ENCODE data around the gene CPTP.

Gene CPTP

DNA sequence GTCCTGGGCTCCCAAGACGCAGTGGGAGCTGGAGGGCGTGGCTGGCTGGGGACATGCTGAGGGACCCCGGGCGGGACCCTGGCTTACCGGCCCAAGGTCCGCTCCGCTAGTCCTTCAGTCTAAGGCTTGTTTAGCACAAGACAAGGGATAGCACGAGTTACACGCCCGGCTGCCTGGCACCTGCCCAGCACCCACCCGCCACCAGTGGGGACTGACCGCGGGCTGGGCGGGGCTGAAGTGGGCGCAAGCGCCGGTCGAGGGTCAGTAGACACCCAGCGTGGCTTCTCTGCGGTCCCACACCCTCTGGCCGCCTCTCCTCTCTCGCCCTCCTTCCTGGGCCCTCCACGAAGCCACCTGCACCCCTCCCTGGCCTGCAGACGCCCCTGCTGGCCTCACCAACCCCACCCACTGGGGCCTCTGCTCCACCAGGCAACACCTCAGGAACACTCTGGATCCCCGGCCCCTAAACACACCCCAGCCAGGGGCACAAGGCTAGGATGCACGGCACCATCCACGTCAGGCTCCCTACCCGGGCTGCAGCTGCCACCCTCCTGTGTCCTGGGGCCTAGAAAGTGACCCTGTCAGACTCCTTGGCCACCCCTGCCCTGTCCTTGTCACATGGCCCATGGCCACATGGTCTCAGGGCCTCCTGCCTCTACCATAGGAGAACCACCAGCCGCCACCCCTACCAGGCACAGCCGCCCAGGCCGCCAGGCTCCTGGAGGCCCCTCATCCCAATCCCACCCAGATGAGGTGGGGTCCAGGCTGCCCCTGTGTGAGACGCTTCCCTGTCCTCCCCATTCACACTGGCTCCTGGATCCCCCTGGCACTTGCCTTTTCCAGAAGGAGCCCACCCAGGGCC is 12.6 kb downstream of the CPTP start:
- no peak for DNase-seq

DNA sequence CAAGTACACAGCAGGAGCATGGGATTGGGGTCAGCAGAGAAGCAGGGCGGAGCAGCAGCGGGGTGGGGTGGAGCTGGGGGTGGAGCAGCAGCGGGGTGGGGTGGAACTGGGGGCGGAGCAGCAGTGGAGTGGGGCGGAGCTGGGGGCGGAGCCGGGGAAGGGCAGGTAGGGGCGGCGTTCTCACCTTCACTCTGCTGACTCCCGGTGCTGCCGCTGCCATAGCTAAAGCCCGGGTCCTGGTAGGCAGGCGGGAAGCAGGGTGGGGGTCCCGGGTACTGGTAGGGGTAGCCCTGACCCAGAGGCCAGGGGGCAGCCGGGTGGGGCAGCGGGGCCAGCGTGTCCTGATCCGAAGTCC is 13.2 kb downstream of the CPTP start:
- no peak for DNase-seq

DNA sequence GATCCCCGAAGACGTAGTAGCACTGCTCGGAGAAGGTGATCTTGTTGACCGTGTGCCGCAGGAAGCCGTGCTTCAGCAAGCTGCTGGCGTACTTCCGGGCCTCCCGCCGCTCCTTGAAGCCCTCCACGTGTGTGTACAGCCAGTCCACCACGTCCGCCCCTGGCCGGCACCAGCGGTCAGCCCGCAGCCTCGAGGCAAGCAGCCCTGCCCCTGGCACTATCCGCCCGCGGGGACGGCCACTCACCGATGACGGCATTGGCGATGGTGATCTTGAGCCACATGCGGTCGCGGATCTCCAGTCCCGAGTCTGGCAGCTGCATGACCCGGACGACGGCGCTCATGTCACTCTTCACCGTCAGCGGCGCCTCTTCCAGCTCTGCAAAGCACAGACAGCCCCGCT is 13.7 kb downstream of the CPTP start:
- DNase-seq: no peak

DNA sequence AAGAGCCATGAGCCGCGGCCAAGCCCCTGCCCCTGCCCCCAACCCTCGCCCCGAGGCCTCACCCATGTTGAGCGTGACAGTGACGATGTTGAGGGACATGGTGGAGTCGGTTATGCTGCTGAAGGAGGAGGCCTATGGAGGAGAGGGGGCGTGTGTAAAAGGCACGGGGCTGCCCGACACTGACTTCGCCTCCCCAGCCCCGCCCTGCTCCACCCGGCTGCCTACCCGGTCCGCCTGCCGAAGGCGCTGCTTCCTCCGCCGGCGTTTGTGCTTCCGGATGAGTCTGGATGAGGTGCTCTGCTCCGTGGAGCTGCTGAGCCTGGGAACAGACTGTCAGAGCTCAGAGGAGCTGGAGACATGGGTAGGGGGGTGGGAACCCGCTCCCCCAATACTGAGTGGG is 15.6 kb downstream of the CPTP start:
- no peak for DNase-seq

DNA sequence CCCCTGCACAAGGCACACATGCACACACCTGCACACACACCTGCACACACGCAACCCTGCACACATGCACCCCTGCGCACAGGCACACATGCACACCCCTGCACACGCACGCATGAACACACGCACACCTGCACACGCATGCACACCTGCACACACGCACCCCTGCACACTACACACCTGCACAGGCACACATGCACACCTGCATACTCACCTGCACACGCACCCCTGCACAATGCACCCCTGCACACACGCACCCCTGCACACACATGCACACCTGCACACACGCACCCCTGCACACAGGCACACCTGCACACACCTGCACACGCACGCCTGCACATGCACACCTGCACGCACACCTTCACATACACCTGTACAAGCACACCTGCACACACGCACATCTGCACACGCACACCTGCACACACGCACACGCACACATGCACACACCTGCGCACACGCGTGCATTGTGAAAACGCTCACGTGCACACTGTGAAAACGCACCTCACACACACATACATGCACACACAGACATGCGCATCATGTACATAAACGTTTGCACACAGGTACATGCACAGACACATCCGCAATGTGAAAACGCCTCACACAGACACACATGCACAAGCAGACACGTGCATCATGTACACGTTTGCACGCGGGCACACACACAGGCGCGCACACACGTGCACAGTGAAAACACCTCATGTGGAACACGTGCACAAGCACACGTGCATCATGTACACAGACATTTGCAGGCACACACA is 16.4 kb downstream of the CPTP start:
- no peak for DNase-seq

DNA sequence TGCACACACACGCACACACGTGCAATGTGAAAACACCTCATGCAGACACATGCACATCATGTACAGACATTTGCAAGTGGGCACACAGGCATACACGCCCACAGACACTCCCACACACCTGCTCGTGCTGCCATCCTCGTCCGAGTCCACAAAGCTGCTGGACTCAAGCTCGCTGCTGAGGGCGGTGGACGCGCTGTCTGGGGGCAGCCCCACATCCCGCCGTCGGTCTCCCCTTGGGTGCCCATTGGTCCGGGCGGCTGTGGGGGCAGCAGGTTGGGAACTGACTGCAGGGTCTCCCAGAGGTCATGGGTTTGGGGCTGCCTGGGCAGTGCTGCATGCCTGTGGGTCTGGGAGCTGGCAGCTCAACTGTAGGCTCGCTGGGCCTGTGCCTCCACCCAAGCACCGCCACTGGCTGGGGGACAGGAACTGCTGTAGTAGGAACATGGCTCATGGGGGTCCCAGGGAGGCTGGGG is 17.0 kb downstream of the CPTP start:
- no peak for DNase-seq

DNA sequence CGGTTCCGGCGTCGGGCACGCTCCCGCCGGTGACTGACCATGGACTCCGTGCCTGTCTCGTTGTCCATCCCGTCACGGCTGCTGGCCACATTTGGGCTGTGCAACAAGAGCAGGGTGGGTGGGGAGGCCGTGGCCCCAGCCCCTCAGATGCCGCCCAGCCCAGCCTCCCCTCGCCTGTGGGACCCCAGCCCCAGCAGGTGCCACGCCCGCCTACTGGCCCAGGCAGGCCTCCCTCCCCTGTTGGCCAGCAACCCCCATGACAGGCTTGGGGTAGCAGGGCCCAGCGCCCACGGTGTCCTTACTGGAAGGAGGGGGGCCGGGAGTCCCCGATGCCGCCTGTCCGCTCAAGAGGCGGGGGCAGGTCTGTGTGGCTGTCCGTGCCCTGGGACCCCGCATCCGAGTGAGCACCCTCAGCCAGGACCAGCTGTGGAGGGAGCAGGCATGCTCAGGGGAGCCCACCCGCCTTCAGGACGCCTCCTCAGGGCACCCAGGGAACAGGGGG is 17.5 kb downstream of the CPTP start:
- no peak for DNase-seq

DNA sequence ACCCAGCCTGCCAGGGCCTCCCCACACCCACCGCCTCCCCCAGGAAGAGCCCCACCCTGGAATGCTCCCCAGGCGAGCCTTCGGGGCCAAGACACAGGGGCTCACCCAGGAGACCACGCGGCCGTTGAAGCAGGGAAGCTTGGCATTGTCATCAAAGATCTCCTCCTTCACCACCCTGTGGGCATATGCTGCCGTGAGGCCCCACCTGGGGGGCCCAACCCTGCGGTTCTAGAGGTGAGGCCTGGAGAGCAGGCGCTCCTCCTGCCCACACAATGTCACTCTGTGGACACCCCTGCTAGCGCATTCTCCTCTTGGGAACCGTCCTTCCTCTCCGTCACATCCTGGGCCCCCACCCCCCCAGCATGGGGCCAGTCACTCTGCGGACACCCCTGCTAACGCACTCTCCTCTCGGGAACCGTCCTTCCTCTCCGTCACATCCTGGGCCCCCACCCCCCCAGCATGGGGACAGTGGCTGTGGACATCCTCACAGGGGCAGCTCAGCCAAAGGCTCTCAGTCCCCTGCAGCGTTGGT is 18.0 kb downstream of the CPTP start:
- DNase-seq: no peak

DNA sequence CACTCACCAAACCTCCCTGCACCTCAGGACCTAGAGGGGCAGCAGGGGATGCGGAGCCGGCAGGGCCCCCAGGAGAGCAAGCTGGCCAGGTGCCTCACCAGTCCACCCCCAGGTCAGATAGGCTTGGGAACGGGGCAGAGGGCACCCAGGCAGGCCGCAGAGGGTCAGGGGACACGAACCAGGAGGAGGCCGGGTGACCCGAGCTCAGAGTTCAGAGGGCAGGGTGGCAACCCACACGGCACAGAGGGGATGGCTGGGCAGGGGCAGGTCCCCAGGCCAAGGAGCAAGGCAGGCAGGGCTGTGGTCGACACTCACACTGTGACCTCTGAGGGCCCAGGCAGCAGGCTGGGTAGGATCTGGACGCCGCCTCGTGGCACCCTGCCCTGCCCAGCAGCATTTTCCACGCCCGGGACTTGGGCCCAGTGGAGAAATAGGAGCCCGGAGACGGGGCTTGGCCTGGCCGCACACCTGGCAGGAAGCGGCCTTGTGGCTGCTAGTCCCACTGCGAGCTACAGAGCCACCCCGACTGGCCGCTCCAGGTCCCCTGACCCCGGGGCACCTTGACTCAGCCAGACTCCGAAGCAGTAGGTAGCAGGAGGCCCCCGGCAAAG is 19.3 kb downstream of the CPTP start:
- DNase-seq: no peak

DNA sequence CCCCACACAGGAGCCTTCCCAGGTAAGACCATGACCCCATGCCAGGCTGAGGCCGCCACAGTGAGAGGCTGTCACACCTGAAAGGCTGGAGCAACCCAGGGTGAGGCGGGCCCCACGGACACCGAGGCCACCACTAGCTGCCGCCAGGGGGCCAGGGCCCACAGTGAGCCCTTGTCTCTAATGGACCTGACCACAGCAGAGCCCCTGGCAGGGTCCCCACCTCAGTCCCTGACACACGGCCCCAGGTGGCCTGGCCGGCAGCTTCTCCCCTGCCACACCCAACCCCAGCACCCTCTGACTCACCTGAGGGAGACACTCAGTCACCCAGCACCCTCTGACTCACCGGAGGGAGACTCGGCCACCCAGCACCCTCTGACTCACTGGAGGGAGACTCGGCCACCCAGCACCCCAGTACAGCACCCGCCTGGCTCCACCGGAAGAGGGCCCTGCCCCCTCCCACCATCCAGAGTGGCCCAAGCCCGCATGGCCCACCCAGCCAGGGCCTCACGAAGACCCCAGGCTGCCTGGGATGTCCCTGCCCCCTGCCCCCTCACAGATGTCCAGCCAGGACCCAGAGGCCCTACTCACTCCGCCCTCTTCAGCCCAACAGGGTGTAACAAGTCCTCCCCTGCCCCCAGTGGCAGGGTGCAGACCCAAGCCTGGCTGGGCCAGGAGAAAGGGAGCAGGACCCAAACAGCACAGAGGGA is 20.2 kb downstream of the CPTP start:
- no peak for DNase-seq

DNA sequence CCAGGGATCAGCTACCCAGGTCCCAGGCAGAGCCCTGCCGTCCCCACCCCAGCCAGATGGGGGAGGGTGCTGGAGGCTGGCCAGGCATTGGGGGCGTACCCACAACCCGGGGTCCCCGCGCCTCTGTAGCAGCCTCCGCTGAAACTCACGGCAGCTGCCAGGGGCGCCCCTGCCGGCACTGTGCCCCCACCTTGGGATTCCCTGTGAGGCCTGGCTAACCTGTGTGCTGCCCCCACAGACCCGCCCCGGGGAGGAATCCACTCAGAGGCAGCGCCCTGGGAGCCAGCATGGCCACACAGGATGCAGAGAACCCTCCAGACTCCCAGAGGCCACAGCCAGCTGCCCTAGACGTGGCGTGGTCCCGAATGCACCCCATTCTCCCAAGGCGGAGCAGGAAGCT is 20.8 kb downstream of the CPTP start:
- DNase-seq: no peak

DNA sequence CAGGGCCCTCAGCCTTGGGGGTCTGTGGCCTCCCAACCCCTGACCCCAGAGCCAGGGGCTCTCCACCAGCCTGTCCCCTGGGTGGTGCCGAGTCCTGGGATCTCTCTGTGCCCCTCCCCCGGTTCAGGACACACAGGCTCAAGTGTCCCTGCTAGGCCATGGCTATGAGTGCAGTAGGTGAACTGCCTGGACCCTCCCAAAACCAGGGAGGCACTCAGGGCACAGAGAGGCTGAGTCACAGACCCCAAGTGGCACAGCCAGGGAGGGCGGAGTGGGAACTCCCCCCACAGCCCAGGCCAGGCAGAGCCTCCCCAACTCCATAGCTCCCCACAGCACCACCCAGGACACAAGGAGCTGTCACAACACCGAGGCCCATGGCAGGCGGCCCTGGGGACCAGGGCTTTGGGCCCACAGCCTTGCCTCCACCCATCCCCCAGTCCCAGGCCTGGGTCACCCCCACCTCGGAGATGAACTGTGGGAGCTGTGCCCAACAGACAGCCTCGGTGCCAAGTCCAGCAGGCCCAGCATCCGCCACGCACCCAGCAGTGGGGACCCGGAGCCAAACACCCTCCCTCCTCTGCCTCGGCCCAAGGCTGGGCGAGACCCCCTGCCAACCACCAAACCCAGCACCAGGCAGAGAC is 21.4 kb downstream of the CPTP start:
- no peak for DNase-seq

DNA sequence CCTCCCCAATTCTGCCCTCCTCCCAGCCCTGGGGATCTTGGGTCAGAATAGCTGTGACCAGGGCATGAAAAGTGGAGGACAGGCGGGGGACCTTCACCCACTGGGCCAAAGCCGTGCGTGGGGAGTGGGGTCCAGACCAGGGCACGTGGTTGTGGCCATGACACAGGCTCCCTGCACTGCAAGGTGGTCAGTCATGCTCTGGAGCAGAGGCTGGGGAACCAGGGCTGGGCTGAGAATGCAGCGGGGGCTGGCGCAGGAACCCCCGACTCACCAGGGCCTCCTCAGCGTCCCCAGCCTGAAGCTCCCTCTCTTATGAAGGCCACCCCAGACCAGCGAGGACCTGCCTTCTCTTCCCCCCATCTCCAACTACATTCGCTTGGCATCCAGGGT is 21.9 kb downstream of the CPTP start:
- no peak for DNase-seq

DNA sequence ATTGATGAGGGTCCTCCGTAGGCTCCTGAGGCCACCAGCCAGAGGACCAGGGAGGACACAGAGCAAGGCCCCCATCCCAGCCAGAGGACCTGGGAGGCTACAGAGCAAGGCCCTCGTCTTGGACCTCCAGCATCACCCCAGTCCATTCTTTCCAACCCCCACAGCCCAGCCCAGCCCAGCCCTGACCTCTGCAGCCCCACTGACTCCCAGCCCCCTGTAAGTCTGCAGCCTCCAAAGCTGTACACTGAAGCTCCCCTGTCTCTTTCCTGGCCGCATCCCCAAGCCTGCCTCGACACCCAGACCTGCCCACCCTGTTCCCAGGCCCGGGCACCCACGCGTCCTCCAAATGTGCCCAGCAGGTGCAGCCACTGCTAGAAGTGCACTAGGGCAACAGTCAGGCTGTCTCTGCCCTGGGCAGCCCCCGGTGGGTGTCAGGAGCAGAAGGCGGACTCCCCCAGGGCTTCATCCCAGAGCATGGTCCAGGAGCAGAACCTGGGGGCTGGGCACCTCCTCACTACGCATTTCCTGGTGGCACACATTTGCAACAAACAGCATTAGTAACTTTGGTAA is 22.5 kb downstream of the CPTP start:
- no peak for DNase-seq

DNA sequence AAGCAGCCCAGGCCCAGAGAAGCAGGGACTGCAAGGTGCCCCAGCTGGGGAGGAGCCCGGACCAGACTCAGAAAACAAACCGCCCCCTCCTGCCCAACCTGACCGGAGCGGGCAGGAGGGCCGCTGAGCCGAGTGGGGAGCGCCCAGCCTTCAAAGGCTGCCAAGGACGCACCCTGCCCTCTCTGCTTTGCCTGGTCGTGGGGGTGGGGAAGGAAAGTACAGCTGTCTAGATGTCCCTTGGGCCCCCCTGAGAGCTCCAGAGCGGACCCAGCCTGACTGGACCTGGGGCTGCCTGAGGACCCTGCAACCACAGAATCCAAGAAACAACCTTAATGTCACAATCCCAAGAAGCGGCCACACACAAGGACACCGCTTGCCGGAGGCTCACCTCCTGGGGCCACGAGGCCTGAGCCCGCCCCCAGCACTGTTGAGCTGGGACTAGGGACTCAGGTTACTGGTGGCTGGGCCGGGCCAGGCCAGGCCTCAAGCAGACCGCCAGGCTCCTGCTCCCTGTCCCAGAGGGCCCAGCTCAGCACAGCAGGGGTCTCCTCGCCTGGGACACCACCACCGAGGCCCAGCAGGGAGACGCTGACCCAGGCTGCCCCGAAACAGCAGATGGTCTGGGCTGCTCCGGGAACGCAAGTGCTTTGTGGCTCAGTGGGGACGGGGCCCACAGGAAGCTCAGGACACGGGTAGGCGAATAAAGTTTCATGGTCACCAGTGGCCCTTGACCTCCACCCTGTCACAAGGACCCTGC is 23.2 kb downstream of the CPTP start:
- DNase-seq: no peak

DNA sequence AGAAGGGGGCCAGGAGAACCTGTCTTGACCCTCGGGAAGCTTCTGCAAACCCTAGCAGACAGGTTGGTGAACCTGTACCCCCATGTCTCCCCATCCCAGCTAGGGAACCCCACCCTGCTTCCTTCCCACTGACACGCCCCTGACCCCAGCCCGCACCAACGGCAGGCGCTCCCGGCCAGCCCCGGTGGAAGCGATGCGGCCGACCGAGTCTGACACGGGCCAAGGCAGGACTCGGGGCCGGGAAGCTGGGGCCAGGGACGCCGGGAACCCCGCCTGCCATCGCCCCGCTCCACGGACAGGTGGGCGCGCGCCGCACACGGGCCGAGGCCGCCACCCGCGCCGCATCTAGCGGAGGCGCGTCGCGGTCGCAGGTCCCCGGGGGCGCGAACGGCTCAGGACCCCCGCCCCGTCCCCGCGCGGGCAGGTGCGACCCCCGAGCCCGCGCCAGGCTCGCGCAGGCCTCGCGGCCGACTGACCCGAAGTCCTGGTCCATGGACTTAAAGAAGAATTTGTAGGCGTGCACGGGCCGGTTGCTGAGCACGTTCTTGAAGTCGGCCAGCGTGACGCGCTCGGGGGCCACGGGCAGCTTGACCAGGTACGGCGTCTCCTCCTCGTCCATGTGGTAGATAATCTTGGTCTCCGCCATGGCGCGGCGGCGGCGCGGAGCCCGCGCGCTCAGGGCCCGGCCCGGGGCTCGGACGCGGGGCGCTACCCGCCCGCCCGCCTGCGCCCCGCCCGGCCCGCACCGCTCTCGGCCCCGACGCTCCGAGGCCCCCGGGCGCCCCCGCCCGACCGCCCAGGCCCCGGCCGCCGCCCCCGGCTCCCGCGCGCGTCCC is 24.0 kb downstream of the CPTP start:
- DNase-seq: no peak

DNA sequence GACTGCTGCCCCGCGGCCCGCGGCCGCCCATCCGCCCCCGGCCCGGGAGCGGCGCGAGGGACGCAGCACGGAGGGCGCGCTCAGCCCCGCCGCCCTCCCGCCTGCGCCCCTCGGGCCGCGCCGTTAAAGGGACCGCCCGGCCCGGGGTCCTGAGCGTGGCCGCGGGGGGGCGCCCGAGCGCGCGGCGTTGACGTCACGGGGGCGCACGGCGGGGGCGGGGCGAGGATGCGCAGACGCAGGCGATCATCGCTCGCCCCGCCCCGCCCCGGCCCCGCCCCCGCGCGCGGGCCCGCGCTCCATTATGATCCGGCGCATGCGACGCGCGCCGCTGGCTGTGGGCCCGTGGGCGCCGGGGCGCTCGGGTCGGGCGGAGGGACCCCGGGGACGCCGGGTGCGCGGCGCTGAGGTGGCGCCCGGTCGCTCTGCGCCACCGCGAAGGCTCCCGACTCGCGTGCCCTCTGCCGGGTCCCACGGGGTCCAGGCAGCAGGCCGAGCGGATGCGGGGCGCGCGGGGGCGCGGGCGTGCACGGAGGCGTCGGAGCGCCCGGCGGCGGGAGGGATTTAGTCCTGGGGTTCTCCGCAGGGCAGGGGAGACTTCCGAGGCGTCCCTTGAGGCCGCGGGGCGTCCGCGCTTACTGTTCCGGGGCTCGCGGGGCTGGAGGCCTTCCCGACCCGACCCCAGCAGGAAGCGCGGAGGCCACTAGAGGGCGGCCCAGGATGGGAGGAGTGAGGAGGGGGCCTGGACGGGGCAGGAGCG is 24.8 kb downstream of the CPTP start, which contains the start of gene DVL1:
Gene DVL1 (minus strand): TSS at position 163 of the 757 bp plus-strand sequence. CDS start 353 bp downstream, outside the sequence.
- DNase-seq: peak; percentile 84

DNA sequence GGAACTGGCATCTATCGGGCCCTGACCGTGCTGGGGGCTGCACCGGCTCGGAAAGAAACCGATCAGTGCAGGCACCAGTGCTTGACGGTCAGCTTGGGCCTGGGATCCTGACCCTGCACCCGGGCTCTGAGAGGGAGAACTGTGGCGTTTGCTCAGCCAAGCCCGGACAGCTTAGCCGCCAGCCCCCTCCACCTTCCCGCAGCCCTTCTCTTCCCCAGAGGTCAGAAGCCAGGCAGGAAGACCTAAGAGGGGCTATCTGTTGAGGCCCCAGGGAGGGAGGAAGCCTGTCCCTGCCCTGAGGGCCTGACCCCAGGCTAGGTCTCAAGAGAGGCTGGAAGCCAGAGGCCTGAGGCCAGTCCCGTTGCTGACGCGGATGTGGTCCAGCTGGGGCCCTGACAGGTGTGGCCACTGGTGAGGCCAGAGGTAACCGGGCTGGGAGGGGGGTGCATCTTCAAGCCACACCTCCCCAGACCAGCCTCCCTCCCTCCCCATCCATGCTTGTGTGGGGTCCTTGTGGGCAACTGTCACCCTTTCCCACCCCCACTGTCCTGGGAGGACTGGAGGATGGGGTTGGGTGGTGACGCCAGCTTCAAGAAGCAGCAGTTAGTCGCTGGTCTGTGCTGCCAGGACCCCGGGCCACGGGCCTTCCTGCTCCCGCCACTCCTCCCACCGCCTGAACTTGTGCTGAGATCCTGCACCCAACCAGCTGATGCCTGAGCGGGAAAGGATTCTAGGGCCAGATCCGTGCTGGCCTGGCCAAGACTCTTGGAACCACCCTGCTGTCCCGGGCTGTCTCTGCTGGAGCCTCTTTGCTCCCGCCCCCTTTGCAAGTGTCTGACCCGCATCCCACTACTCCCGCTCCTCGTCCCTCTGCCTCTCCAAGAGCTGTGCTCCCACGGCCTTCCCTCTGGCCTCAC is 27.2 kb downstream of the CPTP start:
- peak; percentile 78 for DNase-seq
